GM21526 (cell line): ENCODE results near the gene CHST13.
A peak's percentile ranks its signal among the peaks of the same experiment; 100 is the strongest.

Source experiments
- ATAC-seq: cut with Tn5 transposase; IDR thresholded peaks from one replicate; pipeline ENCODE4 v1.9.1; 2021; ENCODE audit warnings: moderate library complexity; ENCODE audit not compliant: unreplicated experiment, low FRiP score

CHST13 gene, protein sequence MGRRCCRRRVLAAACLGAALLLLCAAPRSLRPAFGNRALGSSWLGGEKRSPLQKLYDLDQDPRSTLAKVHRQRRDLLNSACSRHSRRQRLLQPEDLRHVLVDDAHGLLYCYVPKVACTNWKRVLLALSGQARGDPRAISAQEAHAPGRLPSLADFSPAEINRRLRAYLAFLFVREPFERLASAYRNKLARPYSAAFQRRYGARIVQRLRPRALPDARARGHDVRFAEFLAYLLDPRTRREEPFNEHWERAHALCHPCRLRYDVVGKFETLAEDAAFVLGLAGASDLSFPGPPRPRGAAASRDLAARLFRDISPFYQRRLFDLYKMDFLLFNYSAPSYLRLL

DNA sequence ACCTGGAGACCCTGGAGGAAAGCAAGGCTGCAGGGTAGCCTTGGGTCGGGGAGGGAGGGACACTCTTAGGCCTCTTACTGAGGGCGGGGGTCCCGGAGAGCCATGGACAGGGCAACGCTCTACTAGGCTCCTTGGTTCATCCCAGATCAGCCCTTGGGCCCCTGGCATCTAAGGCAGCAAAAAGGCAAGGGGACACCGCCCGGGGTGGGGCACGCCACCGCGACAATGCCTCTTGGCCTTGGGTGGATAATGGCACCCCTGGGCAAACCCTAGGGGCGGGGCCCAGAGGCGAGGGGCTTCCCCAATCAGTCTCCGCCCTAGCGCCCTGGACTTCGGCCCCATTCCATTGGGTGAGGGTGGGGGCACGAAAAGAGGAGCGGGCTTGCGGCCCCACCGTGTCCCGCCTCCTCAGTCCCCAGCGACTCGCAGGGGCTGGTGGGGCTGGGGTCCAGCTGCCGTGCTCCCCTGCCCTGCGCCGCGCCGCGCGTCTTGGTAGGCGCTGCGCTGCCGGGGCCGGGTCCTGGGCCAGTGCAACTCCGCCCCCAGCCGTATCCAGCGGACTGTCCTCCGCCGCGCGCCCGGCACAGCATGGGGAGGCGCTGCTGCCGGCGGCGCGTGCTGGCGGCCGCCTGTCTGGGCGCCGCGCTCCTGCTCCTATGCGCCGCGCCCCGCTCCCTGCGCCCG is at the start of gene CHST13:
Gene CHST13 (plus strand): TSS at position 411 of the 684 bp plus-strand sequence. CDS start 178 bp downstream, at position 589.
- ATAC-seq, result no peak

DNA sequence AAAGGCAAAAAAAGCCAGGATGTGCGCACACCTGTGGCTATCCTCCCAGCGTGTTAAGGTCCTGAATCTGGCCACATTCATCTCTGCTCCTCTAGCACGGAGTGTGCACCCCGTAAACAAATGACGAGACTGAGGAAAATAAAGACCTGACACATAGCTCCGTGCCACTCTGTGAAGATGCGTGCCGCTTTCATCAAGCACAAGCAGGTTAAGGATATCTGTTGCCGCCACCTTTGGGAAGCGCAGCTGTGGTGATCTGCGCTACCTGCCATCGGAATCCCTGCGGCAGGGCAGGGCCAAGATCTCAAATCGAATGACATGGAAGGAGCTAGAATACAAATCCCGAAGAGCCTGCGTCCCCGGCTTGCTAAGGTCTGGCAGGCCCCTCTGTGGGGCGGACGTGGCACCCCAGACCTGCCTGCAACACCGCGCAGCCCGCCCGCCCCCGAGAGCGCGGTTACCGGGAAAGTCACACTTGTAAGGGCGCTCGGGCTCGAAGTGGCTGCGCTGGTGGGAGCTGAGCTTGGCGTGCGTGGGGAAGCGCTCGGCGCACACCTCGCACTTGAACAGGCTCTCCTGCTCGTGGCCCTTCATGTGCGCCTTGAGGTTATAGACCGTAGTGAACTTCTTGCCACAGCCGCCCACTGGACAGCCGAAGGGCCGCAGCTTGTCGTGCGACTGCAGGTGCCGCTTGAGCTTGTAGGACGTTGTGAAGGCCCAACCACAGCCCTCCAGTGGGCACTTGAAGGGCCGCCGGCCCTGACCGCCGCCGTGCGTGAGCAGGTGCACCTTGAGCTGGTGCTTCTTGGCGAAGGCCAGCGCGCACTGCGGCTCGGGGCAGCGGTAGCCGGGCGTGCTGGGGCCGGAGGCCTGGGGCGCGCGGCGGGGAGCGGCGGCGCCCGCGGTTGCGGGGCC is 49.2 kb upstream of the CHST13 start:
- ATAC-seq, result peak; percentile 21

DNA sequence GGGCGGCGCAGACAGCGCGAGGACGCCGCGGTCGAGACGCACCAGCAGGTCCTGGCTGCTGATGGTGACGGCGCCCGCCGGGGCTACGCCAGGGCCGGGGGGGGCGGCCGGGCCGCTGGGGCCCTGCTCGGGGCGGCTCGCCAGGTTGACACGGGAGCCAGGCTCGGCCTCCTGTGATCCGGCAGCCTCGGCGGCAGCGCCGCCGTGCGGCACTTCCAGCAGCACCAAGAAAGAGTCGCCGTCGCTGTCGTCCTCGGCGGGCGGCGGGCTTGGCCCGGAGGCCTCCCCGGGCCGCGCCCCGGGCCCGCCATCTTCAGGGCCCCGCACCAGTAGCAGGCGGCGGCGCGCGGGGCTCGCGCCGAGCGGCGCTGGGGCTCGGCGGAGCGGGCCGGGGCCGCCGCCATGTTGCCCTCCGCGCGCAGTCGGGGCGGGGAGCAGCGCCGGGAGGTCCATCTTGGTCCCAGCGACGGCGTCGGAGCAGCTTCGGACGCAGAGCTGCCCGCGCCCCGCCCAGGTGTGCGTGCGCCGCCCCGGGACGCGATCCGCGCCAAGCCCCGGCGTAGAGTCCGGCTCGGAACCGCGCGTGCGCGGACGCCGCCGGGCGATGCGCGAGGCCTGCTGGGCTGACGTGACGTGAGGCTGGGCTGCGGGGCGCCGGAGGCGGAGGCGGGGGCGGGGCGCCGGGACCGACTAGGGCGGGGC is 48.4 kb upstream of the CHST13 start, which contains the start of gene ZXDC:
Gene ZXDC (minus strand): TSS at position 479 of the 702 bp plus-strand sequence. CDS start 26 bp downstream, at position 453.
- peak; percentile 74 for ATAC-seq

DNA sequence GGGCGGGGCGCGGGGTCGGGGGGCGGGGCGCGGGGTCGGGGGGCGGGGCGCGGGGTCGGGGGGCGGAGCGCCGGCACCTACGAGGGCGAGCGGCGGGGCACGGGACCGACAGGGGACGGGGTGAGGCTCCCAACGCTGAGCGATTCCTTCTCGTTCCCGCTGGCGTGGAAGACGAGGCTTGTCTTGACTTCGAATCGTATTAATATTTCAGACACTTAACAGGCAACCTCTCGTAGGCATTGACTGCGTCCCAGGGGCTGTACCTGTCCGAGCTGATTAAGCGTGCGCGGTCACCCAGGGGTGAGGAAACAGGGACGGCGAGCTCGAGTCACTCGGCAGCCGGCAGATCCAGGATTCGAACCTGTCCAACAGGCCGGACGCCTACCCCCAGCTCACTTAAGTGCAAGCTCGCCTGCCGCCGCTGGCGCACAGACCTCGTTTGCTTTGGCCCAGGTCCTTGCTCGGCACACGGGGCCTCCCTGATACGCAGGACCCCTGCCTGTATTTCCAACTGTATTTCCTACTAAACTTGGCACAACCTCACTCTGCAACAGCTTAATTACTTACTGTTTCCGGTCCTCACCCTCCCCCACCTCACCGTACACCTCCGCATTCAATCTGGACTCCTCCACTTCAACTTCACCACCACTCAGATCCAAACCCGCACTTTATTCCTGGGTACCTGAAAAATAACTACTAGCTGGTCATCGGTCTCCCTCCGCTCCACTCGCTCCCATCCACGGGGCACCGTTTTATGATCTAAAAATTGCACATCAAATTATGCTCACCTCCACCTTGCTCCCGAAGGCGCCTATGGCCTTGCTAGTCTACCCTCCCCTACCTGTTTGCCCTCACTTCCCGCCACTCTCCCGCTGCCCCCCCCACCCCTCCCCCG is 47.5 kb upstream of the CHST13 start:
- peak; percentile 21 for ATAC-seq

DNA sequence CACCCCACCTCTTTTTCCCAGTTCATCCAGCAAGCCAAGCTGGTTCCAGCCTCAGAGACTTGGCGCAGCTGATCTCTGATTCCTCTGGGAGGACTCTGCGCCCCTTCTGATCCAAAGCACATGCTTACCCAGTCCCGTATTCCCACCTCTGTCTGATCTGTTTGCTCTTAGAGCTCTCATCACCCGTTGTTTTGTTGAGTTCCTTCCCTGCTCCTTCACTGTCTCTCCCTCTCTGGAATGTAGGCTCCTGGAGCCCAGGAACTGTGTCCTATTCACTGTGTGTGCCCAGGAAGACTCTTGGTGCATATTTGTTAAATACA is 46.9 kb upstream of the CHST13 start:
- ATAC-seq, result no peak

DNA sequence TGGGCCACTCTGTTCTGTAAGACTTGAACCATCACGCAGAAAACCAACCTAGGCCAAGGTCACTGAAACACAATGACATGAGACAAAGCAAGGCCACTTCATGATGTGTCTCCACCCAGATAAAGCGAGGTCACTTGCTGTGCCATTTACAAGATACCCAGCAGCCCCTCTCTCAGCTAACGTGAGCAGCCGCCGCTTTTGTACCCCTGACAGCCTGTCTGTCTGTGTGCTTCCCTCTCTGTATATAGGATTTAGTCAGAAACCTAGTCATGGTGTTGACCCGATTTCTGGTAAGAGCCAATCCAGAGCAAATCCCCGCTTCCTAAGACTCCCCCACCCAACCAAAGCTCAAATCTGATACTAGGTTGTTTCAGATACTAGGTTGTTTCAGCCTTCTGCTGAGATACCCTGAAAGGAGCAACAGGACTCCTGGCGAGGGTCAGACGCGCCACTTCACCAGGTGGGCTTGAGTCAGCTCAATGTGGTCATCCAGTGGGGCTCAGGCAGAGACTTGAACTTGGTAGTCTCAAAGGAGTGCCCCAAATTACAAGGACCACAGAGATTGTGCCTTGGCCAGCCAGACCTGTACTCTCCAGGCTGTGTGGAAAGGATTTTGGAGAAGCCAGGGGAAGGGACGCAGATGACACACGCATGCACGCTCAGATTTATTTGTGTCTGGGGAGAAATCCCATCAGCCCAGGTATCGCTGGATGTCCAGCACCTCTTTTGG is 45.2 kb upstream of the CHST13 start:
- ATAC-seq, result no peak

DNA sequence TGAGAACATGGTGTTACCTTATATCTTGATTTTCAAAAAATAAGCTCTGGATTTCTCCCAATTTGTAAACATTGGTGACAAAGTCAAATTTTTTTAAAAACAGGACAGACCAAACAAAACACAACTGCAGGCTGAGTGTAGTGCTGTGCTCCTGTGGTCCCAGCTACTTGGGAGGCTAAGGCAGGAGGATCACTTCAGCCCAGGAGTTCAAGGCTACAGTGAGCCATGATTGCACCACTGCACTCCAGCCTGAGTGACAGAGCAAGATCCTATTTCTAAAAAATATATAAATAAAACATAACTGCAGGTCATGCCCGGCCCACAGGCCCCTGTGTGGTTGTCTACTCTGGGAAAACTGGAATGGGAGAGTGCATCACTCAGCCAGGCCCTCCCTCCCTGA is 44.3 kb upstream of the CHST13 start:
- ATAC-seq, result no peak

DNA sequence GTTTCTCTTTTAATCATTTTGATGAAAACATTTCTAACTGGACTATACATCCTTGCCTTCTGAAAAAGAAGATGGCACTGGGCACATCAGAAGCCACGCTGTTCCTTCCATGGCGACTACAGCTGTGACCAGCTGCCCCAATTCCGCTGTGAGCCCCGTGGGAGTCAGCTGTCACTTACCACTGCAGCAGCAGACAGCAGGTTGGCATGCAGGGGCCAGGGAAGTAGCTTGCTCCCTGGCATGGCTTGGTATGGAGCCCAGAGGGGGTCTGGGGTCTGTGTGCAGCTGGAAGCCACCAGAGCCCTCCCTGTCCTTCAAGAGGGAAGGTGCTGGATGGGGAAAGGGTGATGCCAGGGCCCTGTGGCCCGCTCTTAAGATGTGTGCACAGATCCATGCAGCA is 43.7 kb upstream of the CHST13 start:
- ATAC-seq, result no peak

DNA sequence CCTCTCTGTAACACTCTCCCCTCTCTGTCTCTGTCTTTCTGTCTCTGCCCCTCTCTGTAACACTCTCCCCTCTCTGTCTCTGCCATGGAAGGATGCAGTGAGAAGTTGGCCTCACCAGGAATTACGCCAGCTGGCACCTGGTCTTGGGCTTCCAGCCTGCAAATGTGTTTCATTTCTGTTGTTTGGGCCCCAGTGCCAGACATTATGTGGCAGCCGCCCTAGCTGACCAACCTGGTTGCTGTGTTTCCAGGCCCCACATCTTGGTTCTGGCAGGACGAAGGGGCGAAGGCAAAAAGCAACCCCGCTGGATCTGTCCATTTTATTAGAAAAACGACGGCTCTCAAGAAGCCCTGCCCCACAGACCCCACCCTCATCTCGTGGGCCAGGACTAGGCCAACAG is 43.1 kb upstream of the CHST13 start:
- no peak for ATAC-seq

DNA sequence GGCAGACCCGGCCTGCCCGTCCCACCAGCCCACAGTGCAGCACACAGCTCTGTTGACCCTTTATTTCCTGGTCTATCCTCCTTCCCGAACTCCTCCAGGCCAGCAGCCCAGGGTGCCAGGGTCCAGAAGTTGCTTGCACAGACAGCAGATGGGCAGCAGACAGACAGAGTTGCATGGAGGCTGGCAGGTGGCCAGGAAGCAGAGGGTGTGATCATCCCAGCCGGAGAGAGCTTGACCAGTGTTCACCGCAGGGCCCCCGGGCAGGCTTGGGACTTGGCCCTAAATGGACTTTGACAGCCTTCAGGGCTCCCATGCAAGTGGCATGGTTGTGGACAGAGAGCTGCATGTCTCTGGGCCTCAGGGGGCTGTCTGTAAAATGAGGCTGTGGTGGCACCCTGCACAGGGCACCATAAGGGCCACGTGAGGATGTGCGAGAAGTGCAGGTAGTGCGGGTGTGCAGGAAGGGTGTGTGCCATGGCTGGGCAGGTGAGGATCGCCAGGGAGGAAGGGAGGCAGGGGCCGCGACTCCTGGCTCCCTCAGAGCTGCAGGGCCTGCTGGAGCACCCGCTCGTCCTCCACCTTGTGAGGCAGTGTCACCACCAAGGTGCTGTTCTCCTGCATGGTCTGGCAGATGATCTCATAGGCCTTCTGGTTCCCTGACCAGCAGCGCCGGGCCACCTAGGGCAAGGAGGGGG is 42.0 kb upstream of the CHST13 start:
- ATAC-seq, result no peak

DNA sequence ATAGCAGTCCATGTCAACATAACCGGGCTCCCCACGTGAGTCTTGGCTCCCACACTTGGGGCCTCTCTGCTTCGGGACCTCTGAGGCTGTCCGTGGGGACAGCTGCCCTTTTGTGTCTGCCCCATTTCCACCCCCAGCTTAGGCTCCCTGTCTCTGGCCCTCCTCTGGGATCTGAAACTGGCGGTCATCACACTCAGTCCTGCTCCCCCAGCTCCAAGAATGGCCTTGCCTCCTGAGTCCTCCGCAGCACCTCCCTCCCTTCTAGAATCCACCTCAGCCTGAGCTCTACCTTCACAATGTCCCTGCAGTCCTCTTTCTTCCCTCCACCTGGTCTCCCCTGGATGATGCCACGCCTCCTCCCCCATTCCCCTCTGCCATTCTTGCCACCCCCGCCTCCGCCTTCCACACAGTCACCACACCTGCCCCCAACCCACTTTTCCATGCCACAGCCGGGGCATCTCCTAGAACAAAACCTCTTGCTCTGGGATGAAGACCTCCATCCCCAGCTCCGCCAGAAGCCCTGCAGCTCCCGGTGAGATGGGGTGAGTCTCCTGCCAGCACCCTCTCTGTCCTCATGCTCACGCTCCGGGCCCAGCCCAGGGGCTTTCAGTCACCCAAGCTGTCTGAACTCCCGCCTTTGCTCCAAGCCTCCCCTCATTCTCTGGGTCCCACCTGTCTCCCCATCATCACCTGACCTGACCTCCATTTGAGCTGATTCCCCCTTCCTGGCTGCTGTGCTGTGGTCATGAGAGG is 41.3 kb upstream of the CHST13 start:
- no peak for ATAC-seq

DNA sequence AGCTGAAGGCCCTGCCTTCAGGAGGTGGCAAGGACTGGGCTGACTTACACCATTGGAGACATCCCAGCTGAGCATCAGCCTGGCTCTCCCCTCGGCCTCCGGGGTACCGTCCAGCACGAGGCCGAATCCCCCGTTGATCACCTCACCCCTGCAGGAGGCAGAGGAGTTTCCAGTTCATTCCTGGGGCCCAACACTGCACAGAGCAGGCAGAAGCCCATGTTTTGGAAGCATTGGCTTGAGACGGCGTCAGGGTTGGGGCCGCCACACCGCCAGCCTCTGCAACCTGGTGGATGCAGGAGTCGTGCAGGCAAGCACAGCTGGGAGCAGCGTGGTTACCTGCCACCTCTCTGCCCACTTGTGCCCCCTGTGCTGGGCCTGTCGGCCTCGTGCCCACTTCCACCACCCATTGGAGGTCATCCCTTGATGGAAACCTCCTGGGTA is 40.6 kb upstream of the CHST13 start:
- no peak for ATAC-seq

DNA sequence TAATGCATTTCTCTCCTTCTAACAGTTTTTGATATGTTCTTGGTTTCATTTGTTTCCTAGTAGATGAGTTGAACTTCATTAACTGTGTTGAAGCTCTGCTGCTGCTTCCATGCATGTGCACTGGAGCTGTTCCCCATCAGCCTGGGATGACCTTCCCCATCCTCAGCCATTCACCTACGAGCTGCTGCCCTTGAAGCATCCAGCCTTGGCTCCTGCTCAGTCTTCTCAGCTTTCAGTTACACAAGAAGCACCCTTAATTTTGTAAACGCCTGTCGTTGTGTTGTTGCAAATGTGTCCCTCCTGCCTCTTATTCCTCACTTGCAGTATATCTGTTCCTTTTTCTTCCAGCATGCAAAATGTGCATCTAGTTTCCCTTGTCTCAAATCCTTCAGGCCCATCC is 39.8 kb upstream of the CHST13 start:
- no peak for ATAC-seq

DNA sequence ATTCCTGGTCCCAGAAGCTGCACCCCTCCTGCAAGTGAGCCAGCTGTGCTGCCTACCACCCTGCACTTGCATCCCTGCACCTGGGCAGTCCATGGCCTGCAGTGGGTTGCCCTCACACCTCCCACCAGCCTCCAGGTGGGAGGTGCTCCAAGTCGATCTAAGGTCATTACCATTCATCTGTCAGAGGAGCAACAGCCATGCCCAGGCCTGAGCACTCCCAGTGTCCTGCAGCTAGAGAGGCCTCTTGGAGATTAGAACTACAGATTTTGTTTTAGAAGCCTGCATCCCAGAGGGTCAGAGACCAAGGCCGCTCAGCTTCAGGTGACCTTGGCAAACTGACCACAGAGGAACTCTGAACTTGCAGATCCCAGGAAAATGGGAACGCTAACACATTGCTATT is 39.3 kb upstream of the CHST13 start:
- ATAC-seq, result no peak

DNA sequence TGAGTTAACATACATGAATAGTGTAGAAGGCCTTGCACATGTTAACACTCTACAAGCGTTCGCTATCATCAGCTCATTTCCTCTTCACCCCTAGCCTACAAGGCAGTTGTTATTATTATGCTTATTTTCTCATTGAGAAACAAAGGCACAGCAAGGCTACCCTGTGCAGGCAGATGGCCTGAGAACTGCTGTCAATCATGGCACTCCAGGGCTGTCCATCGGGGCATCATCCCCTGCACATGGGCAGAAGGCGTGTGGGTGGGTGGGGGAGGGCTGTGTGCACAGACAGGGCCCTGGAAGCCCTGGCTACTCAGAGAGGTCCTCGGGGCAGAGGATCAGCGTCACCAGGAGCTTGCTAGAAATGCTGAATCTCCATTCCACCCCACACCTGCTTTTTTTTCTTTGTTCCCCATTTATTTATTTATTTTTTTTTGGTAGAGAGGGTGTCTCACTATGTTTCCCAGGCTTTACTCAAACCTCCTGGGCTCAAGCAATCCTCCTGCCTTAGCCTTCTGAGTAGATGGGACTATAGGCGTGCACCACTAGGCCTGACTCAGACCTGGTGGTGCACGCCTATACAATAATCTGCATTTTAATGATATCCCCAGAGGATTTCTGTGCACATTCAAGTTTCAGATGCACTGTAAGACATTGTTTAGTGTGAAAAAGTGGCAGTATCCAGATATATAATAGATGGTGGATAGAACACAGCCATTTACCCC is 38.6 kb upstream of the CHST13 start:
- no peak for ATAC-seq

DNA sequence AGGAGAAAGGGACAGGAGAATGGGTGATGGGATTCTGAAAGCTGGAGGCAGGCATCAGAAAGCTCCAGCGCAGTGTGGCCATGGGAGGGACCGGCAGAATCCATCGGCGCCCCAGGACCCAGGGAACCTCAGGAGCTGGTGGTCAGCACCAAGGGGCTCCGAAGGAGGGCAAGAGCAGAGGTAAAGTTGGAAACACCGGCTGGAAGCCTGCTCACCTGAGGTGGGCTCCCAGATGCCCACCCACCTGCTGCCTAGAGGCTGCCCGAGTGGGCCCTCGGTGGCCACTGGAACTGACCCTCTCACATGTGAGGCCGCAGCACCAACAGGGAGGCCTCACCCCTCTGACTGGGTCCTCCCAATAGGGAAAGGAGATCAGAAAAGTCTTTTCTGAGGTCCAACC is 38.0 kb upstream of the CHST13 start:
- ATAC-seq, result no peak

DNA sequence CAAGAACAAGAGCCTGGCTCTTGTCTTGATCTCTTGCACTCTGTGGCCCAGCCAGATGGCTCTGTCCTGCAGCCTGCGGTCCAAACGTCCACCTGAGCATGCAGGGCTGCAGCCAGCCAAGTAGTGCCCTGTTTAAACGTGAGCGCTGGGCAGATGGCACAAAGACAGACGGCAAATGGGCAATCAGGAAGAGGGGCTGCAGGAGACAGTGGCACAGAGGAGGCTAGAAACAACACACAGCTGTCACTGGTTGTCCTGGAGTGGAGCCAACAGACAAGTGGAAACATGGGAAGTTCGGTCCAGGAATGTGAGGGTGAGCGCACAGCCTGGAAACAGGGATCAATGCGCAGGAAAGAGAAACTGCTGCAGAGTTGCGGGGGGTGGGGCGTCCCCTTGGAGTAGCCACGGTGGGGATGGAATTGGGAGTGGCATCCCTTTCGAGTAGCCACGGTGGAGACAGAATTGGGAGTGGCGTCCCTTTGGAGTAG is 37.6 kb upstream of the CHST13 start:
- no peak for ATAC-seq
